Fibroblast of lung (primary cell): ENCODE measurements around the gene IGFBPL1.

Experiments
- CTCF ChIP-seq, 2 donors: IDR thresholded peaks in 1 of 2; conservative IDR thresholded peaks in 1 of 2; 1 replicate in 1 of 2; 2 replicates in 1 of 2; pipeline ENCODE4 v1.5.1; 2011 to 2012; ENCODE audit warnings: low read length in 2 of 2, control low read depth in 1 of 2, inconsistent platforms in 1 of 2, low read depth in 1 of 2, mild to moderate bottlenecking in 1 of 2
- EZH2 ChIP-seq: IDR thresholded peaks from 2 replicates; pipeline ENCODE4 v1.5.1; 2012; ENCODE audit warnings: low read length, control low read depth, mild to moderate bottlenecking; ENCODE audit errors: missing control alignments

GRCh38 chr9:38447703-38448102, 23.4 kb upstream of the IGFBPL1 start:
- TF ChIP-seq CTCF (conservative IDR thresholded peaks at IDR 0.05 in 1 of 2, IDR thresholded peaks at IDR 0.05 in 1 of 2; ENCODE audit: low read depth in 1 of 2, low read length in 2 of 2) = no peak
- TF ChIP-seq EZH2 = no peak
